ENCODE results near the gene PPM1J.

The PPM1J gene

GRCh38 chr1:112689196-112689841 lies 25.8 kb downstream of the PPM1J start:
- no peak for TF ChIP-seq GATA2 (IDR thresholded peaks at IDR 0.05; ENCODE audit: low read depth, low read length)
- no peak for TF ChIP-seq GATA3 (IDR thresholded peaks at IDR 0.05; ENCODE audit: low read depth, low read length)

DNA sequence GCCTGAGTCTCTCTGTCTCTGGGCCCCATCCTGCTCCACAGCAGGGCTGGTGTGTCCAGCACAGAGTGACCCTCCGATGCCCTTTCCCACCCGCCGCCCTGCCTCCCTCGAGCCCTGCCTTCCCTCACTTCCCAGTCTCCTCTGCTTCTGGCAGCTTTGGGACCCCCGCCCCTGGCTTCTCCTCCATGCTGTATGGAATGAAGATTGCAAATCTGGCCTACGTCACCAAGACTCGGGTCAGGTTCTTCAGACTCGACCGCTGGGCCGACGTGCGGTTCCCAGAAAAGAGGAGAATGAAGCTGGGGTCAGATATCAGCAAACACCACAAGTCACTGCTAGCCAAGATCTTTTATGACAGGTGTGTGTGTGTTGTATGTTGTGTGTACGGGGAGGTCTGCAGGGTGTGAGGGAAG lies 26.3 kb downstream of the PPM1J start:
- TF ChIP-seq GATA2 (IDR thresholded peaks at IDR 0.05; ENCODE audit: low read depth, low read length): no peak
- no peak for TF ChIP-seq GATA3 (IDR thresholded peaks at IDR 0.05; ENCODE audit: low read depth, low read length)

GRCh38 chr1:112687785-112688496 lies 27.2 kb downstream of the PPM1J start:
- no peak for TF ChIP-seq GATA2 (IDR thresholded peaks at IDR 0.05; ENCODE audit: low read depth, low read length)

GRCh38 chr1:112687361-112687760 lies 27.8 kb downstream of the PPM1J start:
- no peak for TF ChIP-seq GATA3 (IDR thresholded peaks at IDR 0.05; ENCODE audit: low read depth, low read length)
- no peak for TF ChIP-seq GATA2 (IDR thresholded peaks at IDR 0.05; ENCODE audit: low read depth, low read length)

DNA sequence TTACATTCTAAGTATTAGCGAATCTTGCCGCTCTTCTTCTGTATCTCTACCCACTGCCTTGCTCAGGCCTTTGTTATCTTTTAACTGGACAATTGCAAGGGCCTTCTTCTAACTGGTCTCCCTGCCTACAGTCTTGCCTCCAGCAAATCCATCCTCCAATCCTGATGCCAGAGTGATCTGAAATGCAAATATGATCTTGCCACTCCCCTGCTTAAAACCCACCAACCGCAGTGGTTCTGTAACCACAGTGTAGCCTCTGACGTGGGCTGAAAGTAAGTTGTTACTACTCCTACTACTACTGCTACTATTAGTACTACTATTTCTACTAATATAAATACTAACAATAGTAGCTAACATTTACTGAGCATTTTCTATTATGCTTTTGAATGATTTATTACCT lies 28.3 kb downstream of the PPM1J start:
- TF ChIP-seq GATA2 (IDR thresholded peaks at IDR 0.05; ENCODE audit: low read depth, low read length): no peak
- no peak for TF ChIP-seq GATA3 (IDR thresholded peaks at IDR 0.05; ENCODE audit: low read depth, low read length)

DNA sequence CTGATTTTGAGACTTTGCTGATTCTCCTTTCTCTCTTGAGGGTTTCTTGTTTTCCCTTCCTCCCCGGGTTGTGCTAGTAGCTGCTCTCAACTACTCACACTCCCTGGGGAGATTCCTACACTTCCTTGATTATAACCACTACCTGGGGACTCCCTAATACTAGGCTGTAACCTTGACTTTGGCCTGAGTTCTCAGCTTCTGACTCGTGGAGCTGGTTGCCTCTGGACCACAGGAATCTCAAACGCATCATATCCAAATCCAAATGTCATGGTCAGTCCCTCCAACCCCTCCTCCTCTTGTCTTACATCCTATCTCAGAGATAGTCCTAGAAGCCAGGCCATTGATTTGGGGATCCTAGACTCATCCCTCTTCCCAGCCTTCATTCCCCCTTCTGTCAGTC lies 28.7 kb downstream of the PPM1J start:
- TF ChIP-seq GATA2 (IDR thresholded peaks at IDR 0.05; ENCODE audit: low read depth, low read length) (no peak), GATA3 (IDR thresholded peaks at IDR 0.05; ENCODE audit: low read depth, low read length) (no peak)

DNA sequence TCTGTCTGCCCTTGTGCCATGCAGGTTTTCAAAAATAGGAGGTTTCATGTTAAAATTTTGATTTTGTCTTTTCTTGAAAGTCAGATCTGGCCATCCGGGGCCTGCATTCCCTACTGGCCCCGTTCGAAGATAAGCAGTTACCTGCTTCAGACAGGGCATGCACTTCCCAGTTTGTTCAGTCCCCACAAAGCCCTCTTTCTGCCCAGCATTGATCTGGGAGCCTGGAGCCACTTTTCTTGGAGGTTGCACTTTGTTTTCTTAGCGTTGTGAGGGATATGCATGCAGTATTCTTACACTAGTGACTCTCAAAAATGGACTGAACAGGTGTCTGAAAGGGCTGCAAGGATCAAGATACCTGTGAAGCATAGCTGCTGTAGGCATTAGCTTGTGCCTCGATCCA lies 29.2 kb downstream of the PPM1J start:
- TF ChIP-seq GATA3 (IDR thresholded peaks at IDR 0.05; ENCODE audit: low read depth, low read length) (no peak), GATA2 (IDR thresholded peaks at IDR 0.05; ENCODE audit: low read depth, low read length) (no peak)

- TF ChIP-seq GATA3 (IDR thresholded peaks at IDR 0.05; ENCODE audit: low read depth, low read length) (no peak), GATA2 (IDR thresholded peaks at IDR 0.05; ENCODE audit: low read depth, low read length) (no peak)
These were observed 36.5 kb downstream of the PPM1J start for GRCh38 chr1:112678605-112679004.

DNA sequence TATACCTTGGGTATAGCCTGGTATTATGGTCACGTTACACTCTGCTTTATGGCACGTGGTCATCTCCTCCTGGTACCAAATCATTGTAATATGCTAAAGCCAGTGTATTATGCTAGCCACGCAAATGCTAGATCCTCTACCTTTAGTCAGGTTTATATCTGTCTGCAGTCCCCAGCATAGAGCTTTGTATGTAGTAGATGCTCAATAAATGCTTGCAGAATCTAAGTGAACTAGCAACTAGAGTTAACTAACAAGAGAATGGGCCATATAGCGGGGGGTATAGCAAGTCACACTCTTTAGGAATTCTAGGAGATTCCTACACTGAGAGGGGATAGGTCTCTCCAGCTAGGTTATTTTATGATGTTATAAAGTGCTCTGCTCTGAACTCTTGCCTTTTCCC lies 37.6 kb downstream of the PPM1J start:
- TF ChIP-seq GATA3 (IDR thresholded peaks at IDR 0.05; ENCODE audit: low read depth, low read length): no peak
- TF ChIP-seq GATA2 (IDR thresholded peaks at IDR 0.05; ENCODE audit: low read depth, low read length): no peak

- TF ChIP-seq GATA2 (IDR thresholded peaks at IDR 0.05; ENCODE audit: low read depth, low read length) (no peak), GATA3 (IDR thresholded peaks at IDR 0.05; ENCODE audit: low read depth, low read length) (no peak)
These were observed 38.6 kb downstream of the PPM1J start for GRCh38 chr1:112676543-112676942.

DNA sequence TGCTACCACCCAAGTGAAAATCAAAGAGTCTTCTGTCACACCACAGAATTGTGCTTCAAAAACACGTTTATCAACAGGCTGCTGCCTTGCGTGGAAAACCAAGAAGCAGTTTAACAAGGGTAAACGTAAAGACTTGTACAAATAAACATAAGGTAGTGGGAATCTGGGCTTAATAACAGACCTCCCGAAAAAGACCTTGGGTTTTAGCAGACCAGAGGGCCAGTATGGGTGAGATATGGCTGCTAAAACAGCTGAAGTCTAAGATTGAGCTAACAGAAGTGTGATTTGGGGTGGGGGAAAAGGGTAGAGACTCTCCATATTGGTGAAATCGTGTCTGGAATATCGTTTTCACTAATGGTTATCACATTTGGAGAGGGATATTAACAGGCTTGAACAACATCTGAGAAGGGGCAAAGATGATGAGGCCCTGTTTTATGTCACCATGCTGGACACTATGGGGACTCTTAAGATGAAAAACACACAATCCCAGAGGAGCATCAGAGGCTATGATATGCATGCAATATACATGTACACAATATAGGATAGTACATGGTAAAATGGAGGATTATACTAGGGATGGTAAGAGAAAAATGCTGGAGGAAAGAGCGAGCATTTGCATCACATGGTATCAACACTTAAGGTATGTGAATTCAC lies 39.3 kb downstream of the PPM1J start:
- TF ChIP-seq GATA3 (IDR thresholded peaks at IDR 0.05; ENCODE audit: low read depth, low read length) (no peak), GATA2 (IDR thresholded peaks at IDR 0.05; ENCODE audit: low read depth, low read length) (no peak)

GRCh38 chr1:112674986-112675727 lies 40.0 kb downstream of the PPM1J start:
- no peak for TF ChIP-seq GATA3 (IDR thresholded peaks at IDR 0.05; ENCODE audit: low read depth, low read length)
- no peak for TF ChIP-seq GATA2 (IDR thresholded peaks at IDR 0.05; ENCODE audit: low read depth, low read length)

- TF ChIP-seq GATA2 (IDR thresholded peaks at IDR 0.05; ENCODE audit: low read depth, low read length): no peak
- TF ChIP-seq GATA3 (IDR thresholded peaks at IDR 0.05; ENCODE audit: low read depth, low read length): no peak
These were observed 40.6 kb downstream of the PPM1J start, which contains the start of gene MOV10 for GRCh38 chr1:112674440-112674985. Gene MOV10 (plus strand): TSS chr1:112674659. CDS start chr1:112674913, 254 bp downstream.
